Cardiac fibroblast (primary cell): ENCODE data around the gene GPAM.

Experiments used
- DNase-seq, 2 donors: peaks; one replicate each; pipeline versions ENCODE4 v3.0.0 to v3.0.0-alpha.2; 2010; ENCODE audit warnings: low read depth in 2 of 2
- H3K4me3 ChIP-seq, 2 donors: replicated peaks in 1 of 2; 1 replicate in 1 of 2; 2 replicates in 1 of 2; pipeline ENCODE4 v1.5.1; 2011; ENCODE audit warnings: low read depth in 2 of 2, low read length in 2 of 2, mild to moderate bottlenecking in 2 of 2, moderate library complexity in 1 of 2
- CTCF ChIP-seq: IDR thresholded peaks from one replicate; pipeline ENCODE4 v1.5.1; 2011; ENCODE audit warnings: low read depth, mild to moderate bottlenecking, low read length, inconsistent platforms

GPAM gene

GRCh38 chr10:112214298-112214926 is 30.8 kb upstream of the GPAM start:
- no peak for DNase-seq
- no peak overlapping the region for H3K4me3 ChIP-seq
- no peak for TF ChIP-seq CTCF

- no peak for TF ChIP-seq CTCF
- DNase-seq = peak in 1 of 2 donors; percentile 55
- no peak overlapping the region for H3K4me3 ChIP-seq
Observed at GRCh38 chr10:112213836-112214235, 30.3 kb upstream of the GPAM start.

GRCh38 chr10:112213098-112213823 is 29.7 kb upstream of the GPAM start:
- H3K4me3 ChIP-seq = no peak overlapping the region
- no peak for DNase-seq
- no peak for TF ChIP-seq CTCF

GRCh38 chr10:112210666-112211065 is 27.1 kb upstream of the GPAM start:
- no peak overlapping the region for H3K4me3 ChIP-seq
- DNase-seq = no peak
- no peak for TF ChIP-seq CTCF

GRCh38 chr10:112209684-112210131 is 26.1 kb upstream of the GPAM start:
- peak; percentile 3 to 35 for DNase-seq
- no peak overlapping the region for H3K4me3 ChIP-seq
- TF ChIP-seq CTCF = no peak

- TF ChIP-seq CTCF = no peak
- peak in 1 of 2 donors; percentile 43 for DNase-seq
Observed at GRCh38 chr10:112208997-112209396, 25.4 kb upstream of the GPAM start.

More at GRCh38 chr10:112208997-112209396, 25.4 kb upstream of the GPAM start:
- H3K4me3 ChIP-seq = no peak overlapping the region
